HEK293 (cell line): ENCODE measurements around the gene NDOR1.

Experiments used
- CTCF ChIA-PET: fragments of 350-600 bp; formaldehyde crosslinking; extraction: SDS; loops from one replicate; lab custom pipeline; 2021; ENCODE audit warnings: antibody characterized with exemption; lab: Yijun Ruan, JAX
- POLR2A ChIA-PET: fragments of 300-600 bp; formaldehyde crosslinking; extraction: SDS; loops from one replicate; lab custom pipeline; 2020; ENCODE audit warnings: antibody characterized with exemption, inconsistent platforms; lab: Yijun Ruan, JAX
- H3K27ac ChIP-seq: fragments of 200-500 bp; sonication (Bioruptor generic); 2 replicates; pipeline ENCODE4 v1.5.1; 2014; ENCODE audit warnings: low read depth, low read length, control low read depth, inconsistent platforms; ENCODE audit errors: extremely low read depth
- H3K36me3 ChIP-seq, 2 experiments: fragments of 200-500 bp in 1 of 2; sonication (Bioruptor generic) in 1 of 2; 1 replicate in 1 of 2; 2 replicates in 1 of 2; pipeline ENCODE4 v1.5.1; 2014 to 2017; ENCODE audit warnings: inconsistent platforms in 2 of 2, low read length in 2 of 2; ENCODE audit not compliant: control insufficient read depth in 2 of 2, insufficient read depth in 1 of 2
- H3K4me1 ChIP-seq: fragments of 200-500 bp; sonication (Bioruptor generic); 2 replicates; pipeline ENCODE4 v1.5.1; 2014; ENCODE audit warnings: mild to moderate bottlenecking, low read length, inconsistent platforms; ENCODE audit not compliant: control insufficient read depth, insufficient read depth
- H3K4me3 ChIP-seq: 2 replicates; pipeline ENCODE4 v1.5.1; 2011; ENCODE audit warnings: low read depth, mild to moderate bottlenecking, control low read depth, low read length, moderate library complexity
- H3K9me3 ChIP-seq: fragments of 200-500 bp; sonication (Bioruptor generic); 2 replicates; pipeline ENCODE4 v1.5.1; 2014; ENCODE audit warnings: low read depth, low read length, inconsistent platforms; ENCODE audit not compliant: control insufficient read depth, insufficient read depth
- GLIS2 ChIP-seq: fragments of 450-650 bp; formaldehyde crosslinking; IDR thresholded peaks from 2 replicates; pipeline ENCODE4 v1.5.1; 2016; ENCODE audit warnings: missing biosample characterization, missing genetic modification characterization
- KLF7 ChIP-seq: fragments of 450-650 bp; formaldehyde crosslinking; IDR thresholded peaks from 2 replicates; pipeline ENCODE4 v1.5.1; 2016; ENCODE audit warnings: missing biosample characterization, missing genetic modification characterization, borderline replicate concordance
- KLF9 ChIP-seq: fragments of 450-650 bp; formaldehyde crosslinking; IDR thresholded peaks from 2 replicates; pipeline ENCODE4 v1.5.1; 2016; ENCODE audit warnings: missing biosample characterization, missing genetic modification characterization, low read depth
- YY1 ChIP-seq: fragments of 450-650 bp; formaldehyde crosslinking; IDR thresholded peaks from 2 replicates; pipeline ENCODE4 v1.5.1; 2018; ENCODE audit warnings: missing biosample characterization, missing genetic modification characterization
- ZBTB20 ChIP-seq: fragments of 450-650 bp; formaldehyde crosslinking; IDR thresholded peaks from 2 replicates; pipeline ENCODE4 v1.5.1; 2016; ENCODE audit warnings: missing biosample characterization, missing genetic modification characterization
- ZBTB21 ChIP-seq: fragments of 450-650 bp; formaldehyde crosslinking; IDR thresholded peaks from 2 replicates; pipeline ENCODE4 v1.5.1; 2017; ENCODE audit warnings: missing biosample characterization, missing genetic modification characterization
- ZNF133 ChIP-seq: fragments of 450-650 bp; formaldehyde crosslinking; IDR thresholded peaks from 2 replicates; pipeline ENCODE4 v1.5.1; 2016; ENCODE audit warnings: missing biosample characterization, missing genetic modification characterization
- ZNF423 ChIP-seq: fragments of 450-650 bp; formaldehyde crosslinking; IDR thresholded peaks from 2 replicates; pipeline ENCODE4 v1.5.1; 2016; ENCODE audit warnings: missing biosample characterization, missing genetic modification characterization
- ZNF555 ChIP-seq: fragments of 450-650 bp; formaldehyde crosslinking; conservative IDR thresholded peaks from 2 replicates; pipeline ENCODE4 v1.5.1; 2017; ENCODE audit warnings: missing biosample characterization, mild to moderate bottlenecking, missing genetic modification characterization, inconsistent platforms
- ZNF670 ChIP-seq: fragments of 450-650 bp; formaldehyde crosslinking; IDR thresholded peaks from 2 replicates; pipeline ENCODE4 v1.5.1; 2016; ENCODE audit warnings: missing biosample characterization, missing genetic modification characterization, low read depth
- ZNF707 ChIP-seq: fragments of 450-650 bp; formaldehyde crosslinking; IDR thresholded peaks from 2 replicates; pipeline ENCODE4 v1.5.1; 2016; ENCODE audit warnings: missing biosample characterization, missing genetic modification characterization
- ZNF791 ChIP-seq: fragments of 450-650 bp; formaldehyde crosslinking; IDR thresholded peaks from 2 replicates; pipeline ENCODE4 v1.5.1; 2016; ENCODE audit warnings: missing biosample characterization, missing genetic modification characterization
- ZXDB ChIP-seq: fragments of 450-650 bp; formaldehyde crosslinking; IDR thresholded peaks from 2 replicates; pipeline ENCODE4 v1.5.1; 2016; ENCODE audit warnings: missing biosample characterization, missing genetic modification characterization
- TF ChIP-seq, protein P1 (sequence below): fragments of 450-650 bp; formaldehyde crosslinking; IDR thresholded peaks from 2 replicates; pipeline ENCODE4 v1.5.1; 2017; ENCODE audit warnings: missing biosample characterization, missing genetic modification characterization
- TF ChIP-seq, protein P2 (sequence below): fragments of 450-650 bp; formaldehyde crosslinking; IDR thresholded peaks from 2 replicates; pipeline ENCODE4 v1.5.1; 2016; ENCODE audit warnings: missing biosample characterization, missing genetic modification characterization
- TF ChIP-seq, protein P3 (sequence below): fragments of 450-650 bp; formaldehyde crosslinking; IDR thresholded peaks from 2 replicates; pipeline ENCODE4 v1.5.1; 2016; ENCODE audit warnings: missing biosample characterization, missing genetic modification characterization
- TF ChIP-seq, protein P4 (sequence below): fragments of 450-650 bp; formaldehyde crosslinking; IDR thresholded peaks from 2 replicates; pipeline ENCODE4 v1.5.1; 2016; ENCODE audit warnings: missing biosample characterization, missing genetic modification characterization, borderline replicate concordance

Gene NDOR1

DNA sequence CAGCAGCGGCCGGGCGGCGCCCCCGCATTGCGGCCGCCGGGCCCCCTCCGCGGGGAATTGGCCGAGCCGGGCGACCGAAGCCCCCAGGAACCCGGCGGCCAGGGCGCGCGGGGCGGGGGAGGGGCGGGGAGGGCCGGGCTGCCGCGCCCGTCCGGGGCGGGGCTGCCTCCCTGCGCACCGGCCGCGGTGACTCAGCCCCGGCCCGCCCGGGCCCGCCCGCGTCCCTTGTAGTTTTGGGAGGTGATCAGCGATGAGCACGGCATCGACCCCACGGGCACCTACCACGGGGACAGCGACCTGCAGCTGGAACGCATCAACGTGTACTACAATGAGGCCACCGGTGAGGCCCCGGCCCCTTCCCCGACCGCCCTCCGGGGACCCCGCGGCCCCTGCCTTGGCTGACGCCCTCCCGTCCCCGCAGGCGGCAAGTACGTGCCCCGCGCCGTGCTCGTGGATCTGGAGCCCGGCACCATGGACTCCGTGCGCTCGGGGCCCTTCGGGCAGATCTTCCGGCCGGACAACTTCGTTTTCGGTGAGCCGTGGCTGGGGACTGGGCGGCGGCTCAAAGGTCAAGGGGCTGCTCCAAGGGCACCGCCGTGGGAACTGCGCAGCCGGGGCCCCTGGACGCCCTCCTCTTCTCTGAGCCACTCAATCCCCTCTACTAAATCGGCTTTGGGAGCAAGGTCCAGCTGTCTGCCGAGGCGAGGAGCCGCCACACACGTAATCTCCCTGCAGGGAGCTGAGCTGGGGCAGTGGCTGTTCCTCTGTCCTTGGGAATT lies 36.2 kb downstream of the NDOR1 start (continued):
- TF ChIP-seq, protein P1, sequence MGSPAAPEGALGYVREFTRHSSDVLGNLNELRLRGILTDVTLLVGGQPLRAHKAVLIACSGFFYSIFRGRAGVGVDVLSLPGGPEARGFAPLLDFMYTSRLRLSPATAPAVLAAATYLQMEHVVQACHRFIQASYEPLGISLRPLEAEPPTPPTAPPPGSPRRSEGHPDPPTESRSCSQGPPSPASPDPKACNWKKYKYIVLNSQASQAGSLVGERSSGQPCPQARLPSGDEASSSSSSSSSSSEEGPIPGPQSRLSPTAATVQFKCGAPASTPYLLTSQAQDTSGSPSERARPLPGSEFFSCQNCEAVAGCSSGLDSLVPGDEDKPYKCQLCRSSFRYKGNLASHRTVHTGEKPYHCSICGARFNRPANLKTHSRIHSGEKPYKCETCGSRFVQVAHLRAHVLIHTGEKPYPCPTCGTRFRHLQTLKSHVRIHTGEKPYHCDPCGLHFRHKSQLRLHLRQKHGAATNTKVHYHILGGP: no peak
- TF ChIP-seq ZBTB20 (tag by site-specific recombination): peak; percentile 57
- no peak for TF ChIP-seq ZNF555
- no peak for TF ChIP-seq ZNF423 (tag by site-specific recombination)
- no peak for TF ChIP-seq ZNF670 (tag by site-specific recombination)
- TF ChIP-seq, all 188 proteins: peak for 21

DNA sequence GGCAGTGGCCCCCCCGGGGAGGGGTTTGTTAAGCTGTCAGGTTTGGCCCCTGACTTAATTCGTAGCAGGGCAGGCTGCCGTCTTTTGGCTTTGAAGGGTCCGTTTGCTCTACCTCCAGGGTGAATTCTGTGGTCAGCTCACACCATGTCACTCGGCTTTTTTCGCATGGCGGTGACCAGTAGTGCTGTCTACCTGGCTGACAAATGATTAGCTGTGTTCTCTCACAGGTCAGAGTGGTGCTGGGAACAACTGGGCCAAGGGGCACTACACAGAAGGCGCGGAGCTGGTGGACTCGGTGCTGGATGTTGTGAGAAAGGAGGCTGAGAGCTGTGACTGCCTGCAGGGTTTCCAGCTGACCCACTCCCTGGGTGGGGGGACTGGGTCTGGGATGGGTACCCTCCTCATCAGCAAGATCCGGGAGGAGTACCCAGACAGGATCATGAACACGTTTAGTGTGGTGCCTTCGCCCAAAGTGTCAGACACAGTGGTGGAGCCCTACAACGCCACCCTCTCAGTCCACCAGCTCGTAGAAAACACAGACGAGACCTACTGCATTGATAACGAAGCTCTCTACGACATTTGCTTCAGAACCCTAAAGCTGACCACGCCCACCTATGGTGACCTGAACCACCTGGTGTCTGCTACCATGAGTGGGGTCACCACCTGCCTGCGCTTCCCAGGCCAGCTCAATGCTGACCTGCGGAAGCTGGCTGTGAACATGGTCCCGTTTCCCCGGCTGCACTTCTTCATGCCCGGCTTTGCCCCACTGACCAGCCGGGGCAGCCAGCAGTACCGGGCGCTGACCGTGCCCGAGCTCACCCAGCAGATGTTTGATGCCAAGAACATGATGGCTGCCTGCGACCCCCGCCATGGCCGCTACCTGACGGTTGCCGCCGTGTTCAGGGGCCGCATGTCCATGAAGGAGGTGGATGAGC lies 37.0 kb downstream of the NDOR1 start:
- 0 out of 2 replicates have a peak, but pooled peaks cover 3% of the 10 kb centered on the region for H3K4me1 ChIP-seq
- H3K27ac ChIP-seq: peak overlapping the region; percentile 89

More for the DNA sequence above, 37.0 kb downstream of the NDOR1 start:
- TF ChIP-seq ZNF133 (tag by site-specific recombination) (no peak), KLF7 (tag by site-specific recombination) (no peak), ZNF707 (tag by site-specific recombination) (peak; percentile 77; the same call in 1 of the 2 replicates), KLF9 (tag by site-specific recombination) (peak; percentile 68), GLIS2 (0 out of 2 replicates have a peak, but pooled peaks have one; percentile 12), YY1 (0 out of 2 replicates have a peak, but pooled peaks have one; percentile 19), ZBTB21 (no peak), ZNF791 (tag by site-specific recombination) (no peak), ZXDB (0 out of 2 replicates have a peak, but pooled peaks have one; percentile 4)
- TF ChIP-seq, protein P2, sequence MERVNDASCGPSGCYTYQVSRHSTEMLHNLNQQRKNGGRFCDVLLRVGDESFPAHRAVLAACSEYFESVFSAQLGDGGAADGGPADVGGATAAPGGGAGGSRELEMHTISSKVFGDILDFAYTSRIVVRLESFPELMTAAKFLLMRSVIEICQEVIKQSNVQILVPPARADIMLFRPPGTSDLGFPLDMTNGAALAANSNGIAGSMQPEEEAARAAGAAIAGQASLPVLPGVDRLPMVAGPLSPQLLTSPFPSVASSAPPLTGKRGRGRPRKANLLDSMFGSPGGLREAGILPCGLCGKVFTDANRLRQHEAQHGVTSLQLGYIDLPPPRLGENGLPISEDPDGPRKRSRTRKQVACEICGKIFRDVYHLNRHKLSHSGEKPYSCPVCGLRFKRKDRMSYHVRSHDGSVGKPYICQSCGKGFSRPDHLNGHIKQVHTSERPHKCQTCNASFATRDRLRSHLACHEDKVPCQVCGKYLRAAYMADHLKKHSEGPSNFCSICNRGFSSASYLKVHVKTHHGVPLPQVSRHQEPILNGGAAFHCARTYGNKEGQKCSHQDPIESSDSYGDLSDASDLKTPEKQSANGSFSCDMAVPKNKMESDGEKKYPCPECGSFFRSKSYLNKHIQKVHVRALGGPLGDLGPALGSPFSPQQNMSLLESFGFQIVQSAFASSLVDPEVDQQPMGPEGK: peak; percentile 2; the same call in 1 of the 2 replicates
- TF ChIP-seq, protein P3, sequence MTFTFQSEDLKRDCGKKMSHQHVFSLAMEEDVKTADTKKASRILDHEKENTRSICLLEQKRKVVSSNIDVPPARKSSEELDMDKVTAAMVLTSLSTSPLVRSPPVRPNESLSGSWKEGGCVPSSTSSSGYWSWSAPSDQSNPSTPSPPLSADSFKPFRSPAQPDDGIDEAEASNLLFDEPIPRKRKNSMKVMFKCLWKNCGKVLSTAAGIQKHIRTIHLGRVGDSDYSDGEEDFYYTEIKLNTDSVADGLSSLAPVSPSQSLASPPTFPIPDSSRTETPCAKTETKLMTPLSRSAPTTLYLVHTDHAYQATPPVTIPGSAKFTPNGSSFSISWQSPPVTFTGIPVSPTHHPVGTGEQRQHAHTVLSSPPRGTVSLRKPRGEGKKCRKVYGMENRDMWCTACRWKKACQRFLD (tag by site-specific recombination): no peak
- TF ChIP-seq, protein P4, sequence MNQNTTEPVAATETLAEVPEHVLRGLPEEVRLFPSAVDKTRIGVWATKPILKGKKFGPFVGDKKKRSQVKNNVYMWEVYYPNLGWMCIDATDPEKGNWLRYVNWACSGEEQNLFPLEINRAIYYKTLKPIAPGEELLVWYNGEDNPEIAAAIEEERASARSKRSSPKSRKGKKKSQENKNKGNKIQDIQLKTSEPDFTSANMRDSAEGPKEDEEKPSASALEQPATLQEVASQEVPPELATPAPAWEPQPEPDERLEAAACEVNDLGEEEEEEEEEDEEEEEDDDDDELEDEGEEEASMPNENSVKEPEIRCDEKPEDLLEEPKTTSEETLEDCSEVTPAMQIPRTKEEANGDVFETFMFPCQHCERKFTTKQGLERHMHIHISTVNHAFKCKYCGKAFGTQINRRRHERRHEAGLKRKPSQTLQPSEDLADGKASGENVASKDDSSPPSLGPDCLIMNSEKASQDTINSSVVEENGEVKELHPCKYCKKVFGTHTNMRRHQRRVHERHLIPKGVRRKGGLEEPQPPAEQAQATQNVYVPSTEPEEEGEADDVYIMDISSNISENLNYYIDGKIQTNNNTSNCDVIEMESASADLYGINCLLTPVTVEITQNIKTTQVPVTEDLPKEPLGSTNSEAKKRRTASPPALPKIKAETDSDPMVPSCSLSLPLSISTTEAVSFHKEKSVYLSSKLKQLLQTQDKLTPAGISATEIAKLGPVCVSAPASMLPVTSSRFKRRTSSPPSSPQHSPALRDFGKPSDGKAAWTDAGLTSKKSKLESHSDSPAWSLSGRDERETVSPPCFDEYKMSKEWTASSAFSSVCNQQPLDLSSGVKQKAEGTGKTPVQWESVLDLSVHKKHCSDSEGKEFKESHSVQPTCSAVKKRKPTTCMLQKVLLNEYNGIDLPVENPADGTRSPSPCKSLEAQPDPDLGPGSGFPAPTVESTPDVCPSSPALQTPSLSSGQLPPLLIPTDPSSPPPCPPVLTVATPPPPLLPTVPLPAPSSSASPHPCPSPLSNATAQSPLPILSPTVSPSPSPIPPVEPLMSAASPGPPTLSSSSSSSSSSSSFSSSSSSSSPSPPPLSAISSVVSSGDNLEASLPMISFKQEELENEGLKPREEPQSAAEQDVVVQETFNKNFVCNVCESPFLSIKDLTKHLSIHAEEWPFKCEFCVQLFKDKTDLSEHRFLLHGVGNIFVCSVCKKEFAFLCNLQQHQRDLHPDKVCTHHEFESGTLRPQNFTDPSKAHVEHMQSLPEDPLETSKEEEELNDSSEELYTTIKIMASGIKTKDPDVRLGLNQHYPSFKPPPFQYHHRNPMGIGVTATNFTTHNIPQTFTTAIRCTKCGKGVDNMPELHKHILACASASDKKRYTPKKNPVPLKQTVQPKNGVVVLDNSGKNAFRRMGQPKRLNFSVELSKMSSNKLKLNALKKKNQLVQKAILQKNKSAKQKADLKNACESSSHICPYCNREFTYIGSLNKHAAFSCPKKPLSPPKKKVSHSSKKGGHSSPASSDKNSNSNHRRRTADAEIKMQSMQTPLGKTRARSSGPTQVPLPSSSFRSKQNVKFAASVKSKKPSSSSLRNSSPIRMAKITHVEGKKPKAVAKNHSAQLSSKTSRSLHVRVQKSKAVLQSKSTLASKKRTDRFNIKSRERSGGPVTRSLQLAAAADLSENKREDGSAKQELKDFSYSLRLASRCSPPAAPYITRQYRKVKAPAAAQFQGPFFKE (tag by site-specific recombination): 0 out of 2 replicates have a peak, but pooled peaks have one; percentile 23
- Histone ChIP-seq H3K9me3 (no peaks in the 10 kb centered on the region), H3K36me3 (peaks cover 0 to 32% of the 10 kb centered on the region in 2 experiments; a peak in 1 of 3 replicates), H3K4me3 (peak overlapping the region; percentile 83)
- ChIA-PET CTCF (interaction anchor here (0.8 to 1.3 kb wide), 2 partner anchors 12 to 213 kb away, joined by 5 to 13 read pairs; partner anchors contain the start of gene NELFB), POLR2A (interaction anchor here (0.6 to 11.5 kb wide), 17 partner anchors 8 to 309 kb away, joined by 3 to 336 read pairs (median 4); partner anchors contain the start of genes CYSRT1, MAN1B1, MRPL41 and NELFB)
